ENCODE data around the gene RIPOR2.

The RIPOR2 gene

GRCh38 chr6:24920136-24920535 is 15.6 kb downstream of the RIPOR2 start:
- Histone ChIP-seq H3K27ac (ENCODE audit: extremely low read depth, low read depth, low read length) (no peak overlapping the region), H3K9me3 (ENCODE audit: control insufficient read depth, insufficient read depth, low read depth, low read length) (no peaks in the 10 kb centered on the region), H3K36me3 (ENCODE audit: control insufficient read depth in 2 of 2, insufficient read depth in 1 of 2, low read length in 2 of 2) (no peaks in the 10 kb centered on the region), H3K4me1 (ENCODE audit: control insufficient read depth, insufficient read depth, low read length) (peaks cover 3% of the 10 kb centered on the region), H3K4me3 (ENCODE audit: low read depth, low read length) (no peak overlapping the region)
- POLR2A ChIA-PET, result interaction anchor here (1.1 kb wide), 1 partner anchor 9 kb away, joined by 3 read pairs; no protein-coding TSS in a partner anchor
- CTCF ChIA-PET, result interaction anchor here (1.2 to 4.9 kb wide), 5 partner anchors 9 to 151 kb away, joined by 3 to 42 read pairs (median 5); no protein-coding TSS in a partner anchor
- no peak for TF ChIP-seq ZNF184 (tag by site-specific recombination; IDR thresholded peaks at IDR 0.05)
- TF ChIP-seq ZNF423 (tag by site-specific recombination; IDR thresholded peaks at IDR 0.05), result no peak
- TF ChIP-seq ZNF133 (tag by site-specific recombination; IDR thresholded peaks at IDR 0.05), result no peak
- TF ChIP-seq FEZF1 (tag by site-specific recombination; IDR thresholded peaks at IDR 0.05), result no peak
- TF ChIP-seq ZNF837 (tag by site-specific recombination; IDR thresholded peaks at IDR 0.05), result no peak
- no peak for TF ChIP-seq ZNF548 (tag by site-specific recombination; IDR thresholded peaks at IDR 0.05)
- TF ChIP-seq ZNF341 (tag by site-specific recombination; IDR thresholded peaks at IDR 0.05; ENCODE audit: low read depth), result no peak
- TF ChIP-seq ZNF16 (tag by site-specific recombination; IDR thresholded peaks at IDR 0.05; ENCODE audit: low read depth), result no peak
- no peak for TF ChIP-seq GLIS1 (tag by site-specific recombination; IDR thresholded peaks at IDR 0.05)
- TF ChIP-seq ZBTB26 (tag by site-specific recombination; optimal IDR thresholded peaks at IDR 0.05), result no peak
- TF ChIP-seq ZNF433 (tag by site-specific recombination; IDR thresholded peaks at IDR 0.05; ENCODE audit: low read depth), result no peak
- no peak for TF ChIP-seq PRDM6 (tag by site-specific recombination; IDR thresholded peaks at IDR 0.05)
- no peak for TF ChIP-seq ZNF146 (tag by site-specific recombination; IDR thresholded peaks at IDR 0.05)
- TF ChIP-seq IKZF3 (tag by site-specific recombination; IDR thresholded peaks at IDR 0.05), result no peak
- TF ChIP-seq ZNF514 (tag by site-specific recombination; IDR thresholded peaks at IDR 0.05), result no peak
- TF ChIP-seq ZBTB7A (tag by site-specific recombination; IDR thresholded peaks at IDR 0.05; ENCODE audit: low read depth), result no peak
- no peak for TF ChIP-seq ZNF26 (tag by site-specific recombination; IDR thresholded peaks at IDR 0.05)
- TF ChIP-seq RBAK (tag by site-specific recombination; IDR thresholded peaks at IDR 0.05), result no peak
- no peak for TF ChIP-seq KLF10 (tag by site-specific recombination; IDR thresholded peaks at IDR 0.05)
- TF ChIP-seq ZNF768 (tag by site-specific recombination; IDR thresholded peaks at IDR 0.05), result no peak

- Histone ChIP-seq H3K4me1 (ENCODE audit: control insufficient read depth, insufficient read depth, low read length) (no peaks in the 10 kb centered on the region; the same call in 1 of the 2 replicates), H3K4me3 (ENCODE audit: low read depth, low read length) (no peak overlapping the region), H3K36me3 (ENCODE audit: control insufficient read depth in 2 of 2, insufficient read depth in 1 of 2, low read length in 2 of 2) (no peaks in the 10 kb centered on the region), H3K27ac (ENCODE audit: extremely low read depth, low read depth, low read length) (no peak overlapping the region), H3K9me3 (ENCODE audit: control insufficient read depth, insufficient read depth, low read depth, low read length) (no peaks in the 10 kb centered on the region)
- ChIA-PET CTCF (interaction anchor here (0.7 to 4.9 kb wide), 6 partner anchors 8 to 73 kb away, joined by 3 to 42 read pairs (median 5); no protein-coding TSS in a partner anchor), POLR2A (no interaction called here)
- TF ChIP-seq KLF10 (tag by site-specific recombination; IDR thresholded peaks at IDR 0.05) (no peak), MZF1 (tag by site-specific recombination; IDR thresholded peaks at IDR 0.05; ENCODE audit: borderline replicate concordance) (no peak), OSR2 (tag by site-specific recombination; IDR thresholded peaks at IDR 0.05) (no peak), MYNN (tag by site-specific recombination; IDR thresholded peaks at IDR 0.05; ENCODE audit: borderline replicate concordance) (no peak), ZBTB8A (tag by site-specific recombination; IDR thresholded peaks at IDR 0.05) (no peak), ZNF626 (tag by site-specific recombination; IDR thresholded peaks at IDR 0.05) (no peak), ZSCAN16 (tag by site-specific recombination; IDR thresholded peaks at IDR 0.05) (no peak), ZNF391 (tag by site-specific recombination; IDR thresholded peaks at IDR 0.05; ENCODE audit: borderline replicate concordance, low read depth) (no peak), GLIS1 (tag by site-specific recombination; IDR thresholded peaks at IDR 0.05) (no peak), ZBTB10 (tag by site-specific recombination; IDR thresholded peaks at IDR 0.05) (no peak), ZNF223 (tag by site-specific recombination; IDR thresholded peaks at IDR 0.05) (no peak)
Observed at GRCh38 chr6:24919056-24919892, 16.5 kb downstream of the RIPOR2 start.

Data from HEK293 (cell line).